LHCN-M2 (cell line): ENCODE data around the gene MMUT. TPM values are rescaled to one million over a fixed set of nuclear protein-coding genes. Genes with fewer than 3 reads are reported as not detected.
A peak's percentile ranks its signal among the peaks of the same experiment; 100 is the strongest.
"Not testable (repeated sequence)": the region's sequence is repeated elsewhere in the genome, so short reads cannot be mapped to it uniquely, and the experiment has no call there.

ENCODE experiments used
- DNase-seq: peaks from one replicate; pipeline ENCODE4 v3.0.0-alpha.2; 2012; ENCODE audit warnings: low read depth
- polyA plus RNA-seq: library from polyadenylated mRNA; unstranded; fragments of >200 nt; gene quantifications from one replicate; pipeline ENCODE4 v1.2.1, GENCODE V29; 2012; ENCODE audit warnings: missing spikeins
- total RNA-seq: library from RNA; depleted of rRNA; stranded (reverse); fragments of >200 nt; gene quantifications from 2 replicates; pipeline ENCODE4 v1.2.3, GENCODE V29; 2014; rRNA removed

The MMUT gene
- total RNA-seq, result 10.0 and 13.9 TPM in 2 replicates
- 9.1 TPM for polyA plus RNA-seq

- DNase-seq, result peak; percentile 94
These were observed at the start of gene MMUT, which contains the start of gene CENPQ for GRCh38 chr6:49462927-49463611. TSS of gene MMUT (minus strand) at chr6:49463253. CDS start at chr6:49459466, 3,787 bp downstream. TSS of gene CENPQ (plus strand) at chr6:49463370. CDS start at chr6:49470177, 6,807 bp downstream.

GRCh38 chr6:49509342-49509741 lies 46.3 kb upstream of the MMUT start:
- DNase-seq, result no peak

- DNase-seq, result no peak
These were observed 43.6 kb upstream of the MMUT start for GRCh38 chr6:49506569-49507111.

GRCh38 chr6:49504666-49505065 lies 41.6 kb upstream of the MMUT start:
- no peak for DNase-seq

GRCh38 chr6:49499623-49500022 lies 36.6 kb upstream of the MMUT start, which contains the start of gene GLYATL3:
TSS of gene GLYATL3 (plus strand) at chr6:49499923. CDS start at chr6:49511991, 12,068 bp downstream.
- no peak for DNase-seq

- DNase-seq, result no peak
These were observed 36.1 kb upstream of the MMUT start for GRCh38 chr6:49499126-49499525.

- DNase-seq, result peak; percentile 5
These were observed 34.3 kb upstream of the MMUT start for GRCh38 chr6:49497304-49497703.

- DNase-seq, result no peak
These were observed 27.6 kb upstream of the MMUT start for GRCh38 chr6:49490633-49491032.

- DNase-seq, result not testable (repeated sequence)
These were observed 20.3 kb upstream of the MMUT start for GRCh38 chr6:49483380-49483779.

GRCh38 chr6:49481846-49482245 lies 18.8 kb upstream of the MMUT start:
- not testable (repeated sequence) for DNase-seq

- no peak for DNase-seq
These were observed 16.4 kb upstream of the MMUT start for GRCh38 chr6:49479308-49479970.

GRCh38 chr6:49476564-49476963 lies 13.5 kb upstream of the MMUT start:
- DNase-seq, result not testable (repeated sequence)

- no peak for DNase-seq
These were observed 5.0 kb upstream of the MMUT start for GRCh38 chr6:49468042-49468441.

- DNase-seq, result no peak
These were observed 1.6 kb upstream of the MMUT start for GRCh38 chr6:49464691-49465090.

- no peak for DNase-seq
These were observed 537 bp upstream of the MMUT start for GRCh38 chr6:49463612-49463967.

GRCh38 chr6:49462599-49462926 lies 490 bp downstream of the MMUT start:
- DNase-seq, result no peak

GRCh38 chr6:49462071-49462470 lies 982 bp downstream of the MMUT start:
- DNase-seq, result no peak

- DNase-seq, result peak; percentile 25
These were observed 5.3 kb downstream of the MMUT start for GRCh38 chr6:49457771-49458170.

GRCh38 chr6:49454787-49455709 lies 8.0 kb downstream of the MMUT start:
- no peak for DNase-seq

- DNase-seq, result no peak
These were observed 9.8 kb downstream of the MMUT start for GRCh38 chr6:49453221-49453620.

GRCh38 chr6:49430866-49431265 lies 32.2 kb downstream of the MMUT start:
- DNase-seq, result no peak

- peak; percentile 32 for DNase-seq
These were observed 32.9 kb downstream of the MMUT start for GRCh38 chr6:49430187-49430586.
